ENCODE results near the gene LIMS2.

GRCh38 chr2:127619203-127619590 is 56.1 kb downstream of the LIMS2 start:
- no peak for TF ChIP-seq POLR2AphosphoS5 (IDR thresholded peaks at IDR 0.05)
- no peak for TF ChIP-seq CTCF (IDR thresholded peaks at IDR 0.05)

Data from breast epithelium (tissue), 3 donors.